HL-60 (cell line): ENCODE results near the gene CFL2.

Source experiments
- DNase-seq, 2 experiments: peaks; one replicate each; pipeline ENCODE4 v3.0.0-alpha.2; 2010 to 2020; ENCODE audit warnings: low read depth in 1 of 2, low spot score in 1 of 2
- H3K27ac ChIP-seq: fragments of 250-450 bp; sonication (Bioruptor Pico); replicated peaks from 2 replicates; pipeline ENCODE4 v1.5.1; 2020; ENCODE audit warnings: mild to moderate bottlenecking, moderate library complexity
- H3K27me3 ChIP-seq: fragments of 250-450 bp; sonication (Bioruptor Pico); 2 replicates; pipeline ENCODE4 v1.5.1; 2021; ENCODE audit warnings: mild to moderate bottlenecking, moderate library complexity; ENCODE audit not compliant: insufficient read depth, poor library complexity, severe bottlenecking
- H3K4me3 ChIP-seq: replicated peaks from 2 replicates; pipeline ENCODE4 v1.5.1; 2011; ENCODE audit warnings: mild to moderate bottlenecking, control low read depth, low read length; ENCODE audit not compliant: insufficient read depth
- GABPA ChIP-seq: IDR thresholded peaks from 2 replicates; pipeline ENCODE4 v1.6.1; 2012; ENCODE audit warnings: low read depth
- POLR2AphosphoS5 ChIP-seq: IDR thresholded peaks from 2 replicates; pipeline ENCODE4 v1.6.1; 2012; ENCODE audit warnings: low read depth
- SPI1 ChIP-seq: IDR thresholded peaks from 2 replicates; pipeline ENCODE4 v1.6.1; 2012; ENCODE audit warnings: low read depth, mild to moderate bottlenecking, borderline replicate concordance
- TF ChIP-seq, protein P1 (sequence below): IDR thresholded peaks from 2 replicates; pipeline ENCODE4 v1.6.1; 2012; ENCODE audit warnings: low read depth; ENCODE audit not compliant: insufficient replicate concordance
- TF ChIP-seq, protein P2 (sequence below): IDR thresholded peaks from one replicate; pipeline ENCODE4 v1.5.1; 2011; ENCODE audit warnings: low read length, control low read depth, inconsistent platforms; ENCODE audit not compliant: insufficient read depth

Gene CFL2

DNA sequence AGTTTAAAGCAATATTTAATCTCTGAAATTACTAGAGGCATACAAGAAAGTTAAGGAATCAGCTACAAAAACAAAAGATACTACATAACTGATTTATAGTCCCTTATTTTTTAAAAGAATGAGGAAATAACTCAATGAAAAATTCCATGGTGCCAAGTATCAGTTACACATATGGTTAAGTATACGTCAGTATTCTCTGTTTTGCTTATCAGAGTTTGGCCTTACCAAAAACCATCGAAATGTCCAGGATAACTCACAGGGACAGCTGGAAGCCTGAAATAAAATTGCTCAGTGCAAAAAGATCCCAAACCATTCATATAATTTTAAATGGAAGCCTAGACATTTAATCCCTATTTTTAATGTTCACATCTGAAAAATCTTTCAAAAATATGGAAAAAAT is 3.6 kb downstream of the CFL2 start:
- TF ChIP-seq, protein P1, sequence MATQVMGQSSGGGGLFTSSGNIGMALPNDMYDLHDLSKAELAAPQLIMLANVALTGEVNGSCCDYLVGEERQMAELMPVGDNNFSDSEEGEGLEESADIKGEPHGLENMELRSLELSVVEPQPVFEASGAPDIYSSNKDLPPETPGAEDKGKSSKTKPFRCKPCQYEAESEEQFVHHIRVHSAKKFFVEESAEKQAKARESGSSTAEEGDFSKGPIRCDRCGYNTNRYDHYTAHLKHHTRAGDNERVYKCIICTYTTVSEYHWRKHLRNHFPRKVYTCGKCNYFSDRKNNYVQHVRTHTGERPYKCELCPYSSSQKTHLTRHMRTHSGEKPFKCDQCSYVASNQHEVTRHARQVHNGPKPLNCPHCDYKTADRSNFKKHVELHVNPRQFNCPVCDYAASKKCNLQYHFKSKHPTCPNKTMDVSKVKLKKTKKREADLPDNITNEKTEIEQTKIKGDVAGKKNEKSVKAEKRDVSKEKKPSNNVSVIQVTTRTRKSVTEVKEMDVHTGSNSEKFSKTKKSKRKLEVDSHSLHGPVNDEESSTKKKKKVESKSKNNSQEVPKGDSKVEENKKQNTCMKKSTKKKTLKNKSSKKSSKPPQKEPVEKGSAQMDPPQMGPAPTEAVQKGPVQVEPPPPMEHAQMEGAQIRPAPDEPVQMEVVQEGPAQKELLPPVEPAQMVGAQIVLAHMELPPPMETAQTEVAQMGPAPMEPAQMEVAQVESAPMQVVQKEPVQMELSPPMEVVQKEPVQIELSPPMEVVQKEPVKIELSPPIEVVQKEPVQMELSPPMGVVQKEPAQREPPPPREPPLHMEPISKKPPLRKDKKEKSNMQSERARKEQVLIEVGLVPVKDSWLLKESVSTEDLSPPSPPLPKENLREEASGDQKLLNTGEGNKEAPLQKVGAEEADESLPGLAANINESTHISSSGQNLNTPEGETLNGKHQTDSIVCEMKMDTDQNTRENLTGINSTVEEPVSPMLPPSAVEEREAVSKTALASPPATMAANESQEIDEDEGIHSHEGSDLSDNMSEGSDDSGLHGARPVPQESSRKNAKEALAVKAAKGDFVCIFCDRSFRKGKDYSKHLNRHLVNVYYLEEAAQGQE = no peak
- TF ChIP-seq POLR2AphosphoS5 (no peak), GABPA (no peak), SPI1 (no peak)
- TF ChIP-seq, protein P2, sequence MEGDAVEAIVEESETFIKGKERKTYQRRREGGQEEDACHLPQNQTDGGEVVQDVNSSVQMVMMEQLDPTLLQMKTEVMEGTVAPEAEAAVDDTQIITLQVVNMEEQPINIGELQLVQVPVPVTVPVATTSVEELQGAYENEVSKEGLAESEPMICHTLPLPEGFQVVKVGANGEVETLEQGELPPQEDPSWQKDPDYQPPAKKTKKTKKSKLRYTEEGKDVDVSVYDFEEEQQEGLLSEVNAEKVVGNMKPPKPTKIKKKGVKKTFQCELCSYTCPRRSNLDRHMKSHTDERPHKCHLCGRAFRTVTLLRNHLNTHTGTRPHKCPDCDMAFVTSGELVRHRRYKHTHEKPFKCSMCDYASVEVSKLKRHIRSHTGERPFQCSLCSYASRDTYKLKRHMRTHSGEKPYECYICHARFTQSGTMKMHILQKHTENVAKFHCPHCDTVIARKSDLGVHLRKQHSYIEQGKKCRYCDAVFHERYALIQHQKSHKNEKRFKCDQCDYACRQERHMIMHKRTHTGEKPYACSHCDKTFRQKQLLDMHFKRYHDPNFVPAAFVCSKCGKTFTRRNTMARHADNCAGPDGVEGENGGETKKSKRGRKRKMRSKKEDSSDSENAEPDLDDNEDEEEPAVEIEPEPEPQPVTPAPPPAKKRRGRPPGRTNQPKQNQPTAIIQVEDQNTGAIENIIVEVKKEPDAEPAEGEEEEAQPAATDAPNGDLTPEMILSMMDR = no peak
- H3K27ac ChIP-seq = no peak overlapping the region
- DNase-seq = no peak
- no peaks in the 10 kb centered on the region for H3K27me3 ChIP-seq
- no peak overlapping the region for H3K4me3 ChIP-seq

DNA sequence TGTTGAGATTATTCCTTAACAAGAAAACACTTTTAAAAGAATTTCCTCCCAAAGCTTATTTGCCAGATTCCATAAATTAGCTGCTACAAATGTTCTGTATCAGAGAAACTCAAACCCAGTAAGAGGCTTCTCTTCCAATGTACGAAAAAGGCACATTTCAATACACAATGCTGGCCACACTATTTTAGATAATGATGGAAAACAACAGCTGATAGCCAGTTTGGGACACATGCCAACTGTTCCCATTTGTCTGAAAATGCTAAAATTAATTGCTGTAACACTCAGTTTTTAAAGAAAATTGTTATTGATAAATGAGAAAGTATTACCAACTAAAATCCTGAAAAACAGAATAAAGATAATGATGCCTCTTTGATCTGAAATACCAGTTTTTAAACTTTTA is 4.4 kb downstream of the CFL2 start:
- H3K27ac ChIP-seq = no peak overlapping the region
- no peak overlapping the region for H3K4me3 ChIP-seq
- H3K27me3 ChIP-seq = no peaks in the 10 kb centered on the region
- no peak for DNase-seq
- TF ChIP-seq, protein P2 = no peak

DNA sequence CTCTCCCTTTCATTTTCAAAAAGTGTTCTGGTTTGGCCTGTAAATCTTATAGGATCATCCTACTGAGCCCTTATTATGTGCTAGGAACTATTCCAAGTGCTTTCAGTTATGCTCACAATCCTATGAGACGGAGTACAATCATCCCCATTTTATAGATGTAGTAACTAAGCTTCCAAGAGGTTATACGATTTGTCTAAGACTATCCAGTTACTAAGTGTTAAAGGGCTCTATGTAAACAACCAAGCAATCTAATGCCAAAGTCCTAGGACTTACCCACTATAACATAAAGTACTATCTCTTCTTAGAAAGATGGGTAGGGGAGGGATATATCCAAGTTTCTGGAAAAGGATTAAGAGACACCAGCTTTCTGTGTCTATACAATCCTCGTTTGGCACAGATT is 6.7 kb downstream of the CFL2 start:
- H3K27me3 ChIP-seq = no peaks in the 10 kb centered on the region
- TF ChIP-seq GABPA (no peak), POLR2AphosphoS5 (no peak)
- TF ChIP-seq, protein P1 = no peak
- TF ChIP-seq, protein P2 = no peak
- H3K4me3 ChIP-seq = no peak overlapping the region
- no peak overlapping the region for H3K27ac ChIP-seq
- no peak for DNase-seq

DNA sequence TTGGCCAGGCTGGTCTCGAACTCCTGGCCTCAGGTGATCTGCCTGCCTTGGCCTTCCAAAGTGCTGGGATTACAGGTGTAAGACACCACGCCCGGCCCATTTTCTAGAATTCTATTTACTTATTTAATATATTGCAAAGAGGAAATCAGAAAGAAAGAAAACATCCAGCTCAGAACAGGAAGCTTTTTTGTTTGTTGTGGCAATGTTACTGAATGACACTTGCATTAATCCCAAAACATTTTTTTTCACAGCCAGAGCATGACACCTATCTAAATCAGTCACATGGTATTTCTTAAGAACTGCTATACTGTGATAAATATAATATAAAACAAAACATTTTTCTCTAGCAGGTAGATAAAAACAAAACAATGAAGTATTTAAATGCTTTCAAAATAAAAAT is 12.6 kb downstream of the CFL2 start:
- DNase-seq = no peak
- TF ChIP-seq SPI1 = no peak
- no peak for TF ChIP-seq GABPA
- TF ChIP-seq, protein P1 = no peak
- no peak for TF ChIP-seq POLR2AphosphoS5
- TF ChIP-seq, protein P2 = no peak
- Histone ChIP-seq H3K27ac (no peak overlapping the region), H3K4me3 (no peak overlapping the region), H3K27me3 (no peaks in the 10 kb centered on the region)
